BE2C (cell line): ENCODE measurements around the gene PHACTR3.

Experiments
- DNase-seq: peaks from one replicate; pipeline ENCODE4 v3.0.0-alpha.2; 2020
- H3K27me3 ChIP-seq: fragments of 250-450 bp; sonication (Bioruptor Pico); 2 replicates; pipeline ENCODE4 v1.5.1; 2020; ENCODE audit warnings: mild to moderate bottlenecking
- H3K36me3 ChIP-seq: fragments of 250-450 bp; sonication (Bioruptor Pico); 2 replicates; pipeline ENCODE4 v1.5.1; 2020; ENCODE audit warnings: mild to moderate bottlenecking
- H3K4me1 ChIP-seq: fragments of 250-450 bp; sonication (Bioruptor Pico); 2 replicates; pipeline ENCODE4 v1.5.1; 2020
- H3K4me3 ChIP-seq: 2 replicates; pipeline ENCODE4 v1.5.1; 2011; ENCODE audit warnings: low read depth, low read length
- H3K9me3 ChIP-seq: fragments of 250-450 bp; sonication (Bioruptor Pico); 2 replicates; pipeline ENCODE4 v1.5.1; 2020
- CTCF ChIP-seq: IDR thresholded peaks from 2 replicates; pipeline ENCODE4 v1.5.1; 2012; ENCODE audit warnings: mild to moderate bottlenecking, low read depth, low read length

The PHACTR3 gene

DNA sequence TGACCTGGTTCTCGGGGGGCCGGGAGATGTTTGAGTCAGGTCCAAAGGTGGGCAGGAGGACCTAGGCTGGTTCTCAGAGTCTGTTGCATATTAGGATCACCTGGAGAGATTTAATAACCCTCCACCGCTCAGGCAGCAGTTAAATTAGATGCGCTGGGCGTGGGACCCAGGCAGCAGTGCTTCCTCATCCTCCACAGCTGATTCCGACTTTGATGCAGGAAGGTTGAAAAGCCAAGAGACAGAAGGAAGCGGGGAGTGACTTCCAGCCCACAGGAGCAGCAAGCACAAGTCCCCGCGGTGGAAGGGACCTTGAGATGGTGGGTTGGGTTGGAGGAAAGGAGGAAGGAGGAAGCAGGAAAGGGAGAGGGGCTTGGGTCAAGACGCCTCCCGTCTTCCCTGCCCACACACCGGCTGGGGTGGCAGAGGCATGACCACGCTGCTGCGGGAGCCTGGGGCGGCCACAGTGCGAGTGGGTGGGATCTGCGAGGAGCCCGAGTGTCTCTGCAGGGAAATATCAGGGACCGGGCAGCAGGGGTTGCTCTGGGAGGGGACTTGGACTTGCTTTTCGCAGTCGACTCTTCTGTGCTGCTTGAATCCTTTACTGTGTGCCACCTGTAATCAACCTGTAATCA, 146.0 kb downstream of the PHACTR3 start:
- no peaks in the 10 kb centered on the region for H3K4me1 ChIP-seq
- DNase-seq = no peak
- H3K36me3 ChIP-seq = no peaks in the 10 kb centered on the region
- H3K4me3 ChIP-seq = no peak overlapping the region
- no peak for TF ChIP-seq CTCF
- H3K27me3 ChIP-seq = peaks cover 21% of the 10 kb centered on the region
- no peaks in the 10 kb centered on the region for H3K9me3 ChIP-seq

- H3K4me3 ChIP-seq = no peak overlapping the region
- H3K36me3 ChIP-seq = no peaks in the 10 kb centered on the region
- peak; percentile 78 for TF ChIP-seq CTCF
- peaks cover 21% of the 10 kb centered on the region for H3K27me3 ChIP-seq
- peak; percentile 76 for DNase-seq
- H3K4me1 ChIP-seq = no peaks in the 10 kb centered on the region
- H3K9me3 ChIP-seq = no peaks in the 10 kb centered on the region
These were observed 146.9 kb downstream of the PHACTR3 start for GRCh38 chr20:59751075-59751711.

GRCh38 chr20:59752101-59752586, 147.8 kb downstream of the PHACTR3 start:
- Histone ChIP-seq H3K9me3 (no peaks in the 10 kb centered on the region), H3K4me3 (no peak overlapping the region), H3K27me3 (peaks cover 21% of the 10 kb centered on the region), H3K4me1 (no peaks in the 10 kb centered on the region), H3K36me3 (no peaks in the 10 kb centered on the region)
- no peak for TF ChIP-seq CTCF
- no peak for DNase-seq

DNA sequence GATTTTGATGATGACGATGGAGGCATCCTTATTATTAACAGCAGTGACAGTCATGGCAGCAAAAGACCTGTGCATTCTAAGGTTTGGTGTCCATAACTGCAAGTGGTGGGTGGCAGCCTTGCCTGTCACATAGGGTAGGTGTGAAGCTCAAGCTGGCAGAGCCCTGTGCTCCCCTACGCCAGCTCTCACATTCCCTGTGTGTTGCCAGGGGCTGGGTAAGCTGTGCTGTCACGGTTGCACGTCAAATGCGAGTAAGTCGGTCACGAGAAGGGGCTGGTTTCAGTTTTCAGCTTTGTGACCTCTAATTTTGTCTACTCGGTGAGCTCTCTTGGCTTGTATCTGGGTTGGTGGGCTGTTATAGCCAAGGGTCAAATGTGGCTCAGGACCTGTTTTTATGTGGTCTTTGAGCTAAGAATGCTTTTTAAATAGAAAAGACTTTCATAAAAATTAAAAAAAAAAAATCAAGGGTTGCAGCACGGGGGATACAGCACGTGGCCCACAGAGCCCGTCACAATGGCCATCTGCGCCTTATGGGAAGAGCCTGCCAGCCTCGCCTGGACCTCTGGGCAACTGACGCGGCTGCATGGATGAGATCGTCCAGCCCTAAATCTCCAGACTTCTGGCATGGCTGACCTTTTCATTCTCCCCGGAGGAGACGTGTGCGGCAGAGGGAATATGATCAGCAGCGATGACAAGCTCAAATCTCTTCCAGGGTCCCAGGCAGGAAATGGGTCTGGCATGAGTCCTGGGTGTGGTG, 148.5 kb downstream of the PHACTR3 start:
- H3K36me3 ChIP-seq = no peaks in the 10 kb centered on the region
- no peak for TF ChIP-seq CTCF
- no peaks in the 10 kb centered on the region for H3K9me3 ChIP-seq
- no peaks in the 10 kb centered on the region for H3K4me1 ChIP-seq
- H3K4me3 ChIP-seq = no peak overlapping the region
- DNase-seq = no peak
- peaks cover 18% of the 10 kb centered on the region for H3K27me3 ChIP-seq

GRCh38 chr20:59753836-59754235, 149.5 kb downstream of the PHACTR3 start:
- H3K4me3 ChIP-seq = no peak overlapping the region
- DNase-seq = no peak
- peaks cover 18% of the 10 kb centered on the region for H3K27me3 ChIP-seq
- no peaks in the 10 kb centered on the region for H3K36me3 ChIP-seq
- no peaks in the 10 kb centered on the region for H3K9me3 ChIP-seq
- no peak for TF ChIP-seq CTCF
- no peaks in the 10 kb centered on the region for H3K4me1 ChIP-seq
